GM12892 (cell line): Measurements from ENCODE around the gene FCRL1.

ENCODE experiments used
- POLR2A ChIP-seq: IDR thresholded peaks from 2 replicates; pipeline ENCODE4 v1.6.1; 2011; ENCODE audit warnings: low read depth, low read length, control low read depth
- TAF1 ChIP-seq: IDR thresholded peaks from 2 replicates; pipeline ENCODE4 v1.6.1; 2011; ENCODE audit warnings: low read depth, mild to moderate bottlenecking, control low read depth, low read length, borderline replicate concordance

DNA sequence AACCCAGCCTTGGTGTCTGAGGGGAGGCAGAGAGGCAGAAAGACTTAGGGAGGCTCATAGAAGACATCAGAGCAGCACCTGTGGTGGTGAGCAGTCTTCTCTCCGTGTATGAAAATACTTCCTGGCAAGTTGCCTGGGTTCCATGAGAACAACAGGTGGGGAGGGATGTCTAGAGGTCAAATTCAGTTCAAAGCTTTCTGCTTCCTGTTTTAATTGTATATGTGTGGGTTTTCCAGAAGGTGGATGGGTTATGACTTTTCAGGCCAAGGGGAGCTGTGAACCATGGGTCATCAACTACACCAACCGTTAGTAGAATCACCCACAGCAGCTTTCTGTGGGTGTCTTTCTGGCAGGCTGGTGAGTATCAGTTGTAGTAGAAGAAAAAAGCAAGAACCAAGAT lies 38.9 kb downstream of the FCRL1 start:
- no peak for TF ChIP-seq POLR2A
- TF ChIP-seq TAF1, result no peak
